Fibroblast of lung (primary cell): ENCODE results near the gene PRKAG2.

Experiments used
- EZH2 ChIP-seq: IDR thresholded peaks from 2 replicates; pipeline ENCODE4 v1.5.1; 2012; ENCODE audit warnings: low read length, control low read depth, mild to moderate bottlenecking; ENCODE audit errors: missing control alignments
- TF ChIP-seq, protein P1 (sequence below), 2 donors: IDR thresholded peaks in 1 of 2; conservative IDR thresholded peaks in 1 of 2; 1 replicate in 1 of 2; 2 replicates in 1 of 2; pipeline ENCODE4 v1.5.1; 2011 to 2012; ENCODE audit warnings: low read length in 2 of 2, control low read depth in 1 of 2, inconsistent platforms in 1 of 2, low read depth in 1 of 2, mild to moderate bottlenecking in 1 of 2

DNA sequence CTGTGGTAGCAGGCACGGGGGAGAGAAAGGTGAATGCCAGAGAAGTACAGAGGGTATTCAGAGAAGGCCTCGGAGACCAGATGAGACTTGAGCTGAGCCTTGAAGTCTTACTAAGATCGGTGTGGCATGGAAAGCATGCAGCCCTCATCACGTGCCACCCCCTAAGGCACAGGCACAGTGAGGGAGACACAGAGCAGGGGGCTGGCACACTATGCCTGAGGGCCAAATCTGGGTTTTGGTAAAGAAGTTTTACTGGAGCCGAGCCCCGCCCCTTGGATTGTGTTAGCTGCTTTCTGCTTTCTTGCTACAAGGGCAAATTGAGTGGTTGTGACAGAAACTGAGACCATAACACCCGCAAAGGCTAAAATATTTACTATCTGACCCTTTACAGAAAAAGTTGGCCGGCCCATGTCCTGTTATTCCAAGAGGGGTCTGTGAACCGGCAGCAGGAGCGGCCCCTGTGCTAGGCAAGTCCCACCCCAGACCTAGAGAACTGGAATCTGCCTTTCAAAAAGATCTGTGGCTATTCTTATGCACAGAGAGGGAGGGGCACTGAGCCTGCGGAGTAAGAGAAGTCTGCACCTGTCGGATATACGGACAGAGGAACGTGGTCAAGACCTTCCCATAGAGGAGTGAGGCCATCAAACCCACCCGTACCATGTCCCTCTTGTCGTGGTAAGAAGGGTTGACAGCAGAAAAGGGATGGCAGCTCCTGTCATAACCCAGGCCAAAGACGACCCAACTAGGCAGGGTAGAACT, 247.9 kb downstream of the PRKAG2 start:
- TF ChIP-seq, protein P1, sequence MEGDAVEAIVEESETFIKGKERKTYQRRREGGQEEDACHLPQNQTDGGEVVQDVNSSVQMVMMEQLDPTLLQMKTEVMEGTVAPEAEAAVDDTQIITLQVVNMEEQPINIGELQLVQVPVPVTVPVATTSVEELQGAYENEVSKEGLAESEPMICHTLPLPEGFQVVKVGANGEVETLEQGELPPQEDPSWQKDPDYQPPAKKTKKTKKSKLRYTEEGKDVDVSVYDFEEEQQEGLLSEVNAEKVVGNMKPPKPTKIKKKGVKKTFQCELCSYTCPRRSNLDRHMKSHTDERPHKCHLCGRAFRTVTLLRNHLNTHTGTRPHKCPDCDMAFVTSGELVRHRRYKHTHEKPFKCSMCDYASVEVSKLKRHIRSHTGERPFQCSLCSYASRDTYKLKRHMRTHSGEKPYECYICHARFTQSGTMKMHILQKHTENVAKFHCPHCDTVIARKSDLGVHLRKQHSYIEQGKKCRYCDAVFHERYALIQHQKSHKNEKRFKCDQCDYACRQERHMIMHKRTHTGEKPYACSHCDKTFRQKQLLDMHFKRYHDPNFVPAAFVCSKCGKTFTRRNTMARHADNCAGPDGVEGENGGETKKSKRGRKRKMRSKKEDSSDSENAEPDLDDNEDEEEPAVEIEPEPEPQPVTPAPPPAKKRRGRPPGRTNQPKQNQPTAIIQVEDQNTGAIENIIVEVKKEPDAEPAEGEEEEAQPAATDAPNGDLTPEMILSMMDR (conservative IDR thresholded peaks at IDR 0.05 in 1 of 2, IDR thresholded peaks at IDR 0.05 in 1 of 2; ENCODE audit: low read depth in 1 of 2, low read length in 2 of 2), result no peak
- TF ChIP-seq EZH2, result no peak
